GM19395 (cell line): ENCODE results near the gene BMS1.
A peak's percentile ranks its signal among the peaks of the same experiment; 100 is the strongest.
"Not testable (repeated sequence)": the region's sequence is repeated elsewhere in the genome, so short reads cannot be mapped to it uniquely, and the experiment has no call there.

Source experiments
- ATAC-seq: cut with Tn5 transposase; IDR thresholded peaks from one replicate; pipeline ENCODE4 v1.9.1; 2021; ENCODE audit warnings: mild to moderate bottlenecking, moderate library complexity; ENCODE audit not compliant: unreplicated experiment

BMS1 gene

DNA sequence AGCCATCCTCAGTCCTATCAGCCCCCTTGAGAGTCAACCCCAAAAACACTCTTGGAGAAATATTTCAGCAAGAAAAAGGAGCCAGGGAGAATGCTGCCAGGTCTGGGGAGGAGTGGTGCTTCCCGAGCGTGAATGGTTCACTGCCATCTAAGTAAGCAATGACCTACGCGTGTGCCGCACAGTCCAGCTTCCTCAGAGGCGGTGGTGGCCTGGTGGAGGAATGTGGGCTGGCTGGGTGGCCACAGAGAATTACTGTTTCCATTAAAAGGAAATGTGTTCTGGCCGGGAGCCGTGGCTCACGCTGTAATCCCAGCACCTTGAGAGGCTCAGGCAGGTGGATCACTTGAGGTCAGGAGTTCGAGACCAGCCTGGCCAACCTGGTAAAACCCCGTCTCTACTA lies 77.4 kb downstream of the BMS1 start:
- not testable (repeated sequence) for ATAC-seq

DNA sequence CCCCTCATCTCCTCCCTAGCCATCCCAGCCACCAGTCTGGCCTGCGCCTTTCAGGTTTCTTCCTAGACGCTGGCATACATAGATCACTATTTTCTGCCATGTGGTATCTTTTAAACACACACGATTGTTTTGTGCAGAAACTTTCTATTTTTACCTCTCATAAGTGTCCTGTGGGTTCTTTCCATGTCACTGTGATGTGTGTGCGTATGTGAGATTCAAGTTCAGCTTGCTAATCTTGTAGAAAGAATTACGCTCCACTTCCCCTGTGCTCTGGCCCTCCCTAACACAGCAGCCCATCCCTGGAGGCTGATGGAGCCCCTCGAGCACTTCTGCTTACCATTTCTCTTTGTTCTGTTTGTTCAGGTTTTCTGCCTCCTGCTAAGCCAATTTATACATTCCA lies 80.2 kb downstream of the BMS1 start:
- ATAC-seq, result not testable (repeated sequence)

DNA sequence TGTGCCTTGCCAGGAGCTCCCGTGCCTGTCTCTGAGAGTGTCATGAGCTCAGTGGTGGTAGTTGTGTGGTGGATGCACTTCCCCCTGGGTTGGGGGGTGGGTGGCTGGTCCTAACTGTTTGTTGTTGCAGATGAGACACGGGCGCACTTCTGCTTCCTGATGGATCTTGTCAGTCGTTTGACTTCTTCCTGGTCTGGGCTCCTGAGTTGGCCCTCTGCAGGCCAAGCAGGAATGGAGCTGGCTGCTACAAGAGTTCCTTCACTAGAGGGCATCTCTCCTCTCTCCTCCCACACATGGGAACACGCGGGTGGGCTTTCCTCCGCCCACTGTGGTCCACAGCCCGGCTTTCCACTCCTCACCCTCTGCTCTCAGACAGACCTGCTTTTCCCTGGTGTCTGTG lies 82.0 kb downstream of the BMS1 start:
- ATAC-seq, result no peak

DNA sequence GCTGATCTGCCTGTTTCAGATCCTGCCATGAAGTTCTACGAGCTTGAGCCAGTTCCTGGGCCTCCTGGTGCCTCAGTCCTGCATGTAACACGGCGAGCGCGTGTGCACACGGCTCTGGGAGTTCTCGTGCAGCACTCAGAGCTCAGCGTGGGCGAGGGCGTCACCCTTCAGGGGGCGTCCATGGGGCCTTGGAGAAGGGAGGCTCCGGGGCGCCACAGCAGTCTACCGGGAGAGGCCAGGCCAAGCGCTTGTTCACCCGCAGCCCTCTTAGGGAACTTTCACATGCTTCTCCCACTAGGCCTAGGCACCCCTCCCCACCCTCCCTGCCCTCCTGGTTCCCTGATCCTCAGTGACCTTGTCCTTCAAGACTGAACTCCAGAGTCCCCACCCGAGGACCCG lies 83.1 kb downstream of the BMS1 start:
- no peak for ATAC-seq

DNA sequence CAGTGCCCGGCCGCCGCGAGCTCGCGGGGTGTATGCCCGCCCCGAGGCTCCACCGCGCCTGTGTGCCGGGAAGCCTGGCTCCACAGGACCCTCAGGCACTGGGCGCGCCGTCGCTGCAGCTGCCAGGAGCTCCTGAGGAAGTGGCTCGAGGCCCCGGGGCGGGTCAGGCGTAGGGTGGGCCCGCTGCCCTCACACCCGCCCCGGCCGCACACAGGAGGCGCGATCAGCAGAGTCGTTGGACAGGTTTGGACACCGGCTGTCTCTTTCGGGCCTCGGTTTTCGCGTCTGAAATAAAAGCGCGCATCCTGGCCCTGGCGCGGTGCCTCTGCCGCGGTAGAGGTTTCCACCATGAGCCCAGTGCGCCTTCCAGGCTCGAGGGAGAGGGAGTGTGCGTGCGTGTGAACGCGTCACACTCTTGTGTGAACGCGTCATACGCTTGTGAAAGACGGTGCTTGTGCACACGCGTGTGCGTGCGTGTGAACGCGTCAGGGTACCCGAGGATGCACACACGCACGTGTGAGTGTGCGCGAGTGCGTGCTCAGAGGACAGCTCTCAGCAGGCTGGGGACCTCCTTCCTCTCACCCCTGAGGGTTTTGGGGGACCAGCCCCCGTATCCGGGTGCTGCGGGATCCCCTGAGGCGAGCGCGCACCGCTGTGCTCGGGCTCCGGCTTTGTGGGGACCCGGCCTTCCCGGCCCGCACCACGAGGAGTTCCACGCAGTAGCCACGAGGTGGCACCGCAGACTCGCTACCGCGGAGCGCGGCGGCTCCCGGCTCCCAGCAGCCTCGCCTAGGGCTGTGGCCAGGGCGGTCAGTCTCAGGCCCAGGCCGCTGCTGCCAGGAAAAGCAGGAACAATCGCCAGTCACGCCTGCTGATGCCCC lies 83.8 kb downstream of the BMS1 start:
- ATAC-seq, result peak; percentile 89

DNA sequence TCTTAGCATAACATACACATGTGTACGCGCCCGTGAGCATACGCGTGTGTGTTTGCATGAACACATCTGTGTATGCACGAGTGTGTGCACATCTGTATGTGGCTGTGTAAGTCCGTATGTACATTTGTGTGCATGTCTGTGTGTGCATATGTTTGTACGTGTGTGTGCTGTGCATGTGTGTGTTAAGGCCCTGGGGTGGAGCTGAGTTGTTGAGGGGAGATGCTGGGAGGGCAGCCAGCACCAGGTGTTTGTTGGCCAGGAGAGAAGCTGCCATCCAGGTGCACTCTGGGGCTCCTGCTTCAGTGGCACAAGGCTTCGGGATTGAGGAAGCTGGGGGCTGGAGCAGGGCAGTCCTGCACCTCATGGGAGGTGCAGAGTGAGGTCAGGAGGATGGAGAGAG lies 85.0 kb downstream of the BMS1 start:
- no peak for ATAC-seq

DNA sequence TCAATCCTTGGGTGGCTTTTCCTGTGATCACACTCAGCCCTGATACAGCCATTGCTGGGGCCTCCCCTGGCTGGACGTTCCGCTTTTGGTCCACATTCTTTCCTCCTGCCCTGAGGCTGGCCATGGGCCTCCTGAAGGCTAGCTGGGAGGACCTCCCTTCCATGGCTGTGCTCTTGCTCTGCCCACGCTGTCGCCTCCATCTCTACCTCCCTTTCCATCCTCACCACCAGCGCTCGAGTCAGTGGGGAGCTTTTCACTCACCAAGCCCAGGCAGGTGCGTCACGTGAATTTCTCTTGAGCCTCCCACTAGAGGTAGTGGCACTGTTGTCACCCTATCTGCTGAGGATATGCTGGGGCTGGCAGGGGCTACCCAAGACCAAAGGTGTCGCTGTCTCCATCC lies 85.9 kb downstream of the BMS1 start:
- no peak for ATAC-seq

DNA sequence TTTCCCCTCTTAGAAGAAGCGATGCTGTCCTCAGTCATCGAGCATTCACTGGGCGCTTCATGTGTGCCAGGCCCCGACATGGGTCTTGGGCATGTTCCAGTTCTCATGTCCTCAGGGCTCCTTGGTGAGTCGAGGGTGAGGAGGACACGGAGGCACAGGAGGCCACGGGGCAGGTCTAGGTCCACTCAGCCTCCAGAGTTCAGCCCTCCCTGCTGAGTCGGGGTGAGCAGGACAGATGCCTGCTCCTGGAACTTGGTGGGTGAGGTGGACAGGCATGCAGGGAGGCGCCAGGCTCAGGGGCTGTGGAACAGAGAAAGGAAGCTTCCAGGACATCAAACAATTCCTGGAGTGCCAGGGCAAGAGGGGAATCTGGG lies 87.4 kb downstream of the BMS1 start:
- ATAC-seq, result no peak

DNA sequence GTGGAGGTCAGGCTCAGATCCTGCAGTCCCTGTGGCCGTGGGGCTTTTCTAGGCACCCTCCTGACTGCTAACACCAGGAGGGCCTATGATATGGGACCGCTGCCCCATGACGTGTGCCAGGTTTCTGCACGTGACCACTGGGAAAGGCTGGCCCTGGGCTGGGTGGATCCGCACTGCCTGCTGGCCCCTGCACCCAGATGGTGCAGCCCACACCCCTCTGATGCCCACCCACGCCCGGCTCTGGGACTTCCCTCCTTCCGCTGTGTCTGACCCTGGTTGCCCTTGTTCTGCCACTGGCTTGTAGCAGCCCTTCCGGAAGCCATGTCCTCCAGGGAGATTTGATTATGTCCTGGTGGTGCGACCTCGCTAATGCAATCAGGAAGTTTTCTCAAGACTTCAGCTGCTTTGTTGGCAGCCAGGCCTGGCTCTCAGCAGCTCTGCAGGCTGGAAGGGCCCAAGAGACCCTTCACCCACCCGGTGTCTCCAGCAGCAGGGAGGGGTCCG lies 88.6 kb downstream of the BMS1 start:
- not testable (repeated sequence) for ATAC-seq

DNA sequence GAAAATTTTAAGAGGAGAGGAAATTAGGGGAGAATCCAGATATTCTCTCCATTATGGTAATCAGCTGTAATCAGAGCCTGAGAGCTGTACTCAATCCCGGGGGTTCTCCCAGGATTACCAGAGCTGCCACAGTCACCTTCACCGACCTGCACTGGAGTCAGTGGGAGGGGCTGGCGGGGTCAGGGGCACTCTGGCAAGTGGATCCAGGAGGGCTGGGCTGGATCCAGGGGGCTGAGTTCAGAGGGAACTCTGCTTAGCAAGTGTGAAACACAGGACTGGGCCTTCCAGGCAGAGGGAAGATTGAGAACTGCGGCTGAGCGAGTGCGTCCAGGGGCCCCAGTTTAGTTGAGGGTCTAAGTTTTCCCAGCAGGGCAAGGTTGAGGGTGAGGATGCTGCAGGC lies 89.2 kb downstream of the BMS1 start:
- ATAC-seq, result no peak

DNA sequence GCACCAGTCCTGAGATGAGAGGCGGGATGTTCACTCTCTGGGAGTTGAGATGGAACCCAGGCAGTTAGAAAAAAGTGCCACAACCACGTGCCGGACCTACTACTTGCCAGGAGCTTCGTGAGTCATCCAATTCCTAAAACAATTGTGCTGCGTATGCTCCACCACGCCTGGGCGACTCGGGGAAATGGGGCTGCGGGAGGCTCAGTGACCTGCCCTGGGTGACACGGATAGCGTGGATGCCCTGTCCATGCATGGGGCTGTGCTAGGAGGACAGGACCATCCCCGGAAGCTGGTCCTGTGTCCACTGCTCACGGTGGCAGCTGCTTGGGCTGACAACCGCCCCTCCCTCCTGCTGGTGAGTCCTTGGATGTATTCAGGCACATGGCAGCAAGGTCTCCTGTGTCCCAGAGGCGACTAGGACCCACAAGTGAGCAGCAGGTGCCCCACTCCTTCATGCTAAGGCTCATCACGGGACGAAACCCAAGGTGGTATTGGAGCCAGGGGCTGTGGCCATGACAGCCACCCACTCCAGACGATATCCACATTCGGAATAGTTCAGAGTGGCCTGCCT lies 90.4 kb downstream of the BMS1 start:
- no peak for ATAC-seq

DNA sequence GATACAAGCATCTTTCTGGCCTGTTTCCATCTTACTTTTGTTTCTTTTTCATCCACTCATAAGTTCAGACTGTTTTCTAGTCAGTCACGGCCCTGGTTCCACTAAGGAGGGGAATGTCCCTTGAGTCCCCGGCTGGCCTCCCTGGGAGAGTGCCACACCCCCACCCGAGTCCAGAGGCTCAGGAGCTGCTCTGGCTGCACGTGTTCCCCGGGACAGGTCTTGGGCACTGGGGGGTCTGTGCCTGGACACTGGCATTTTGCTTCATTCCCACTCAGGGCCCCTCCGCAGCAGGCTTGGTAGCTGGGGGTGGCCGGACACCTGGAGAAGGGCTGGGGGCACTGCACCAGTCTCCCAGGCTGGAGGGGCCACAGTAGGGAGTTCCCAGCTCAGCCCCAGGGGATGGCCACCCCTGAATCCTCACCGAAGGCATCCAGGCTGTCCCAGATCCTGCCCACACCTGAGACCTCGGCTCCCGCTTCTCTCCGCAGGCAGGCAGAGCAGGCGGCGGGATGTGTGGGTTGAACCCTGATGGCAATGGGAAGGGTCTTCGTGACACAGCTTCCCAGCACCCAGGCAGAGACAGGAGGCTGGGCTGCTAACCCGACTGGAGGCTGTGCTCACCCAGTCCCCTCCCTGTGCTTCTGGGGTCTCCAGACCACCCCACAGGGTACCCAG lies 92.3 kb downstream of the BMS1 start:
- ATAC-seq, result no peak

DNA sequence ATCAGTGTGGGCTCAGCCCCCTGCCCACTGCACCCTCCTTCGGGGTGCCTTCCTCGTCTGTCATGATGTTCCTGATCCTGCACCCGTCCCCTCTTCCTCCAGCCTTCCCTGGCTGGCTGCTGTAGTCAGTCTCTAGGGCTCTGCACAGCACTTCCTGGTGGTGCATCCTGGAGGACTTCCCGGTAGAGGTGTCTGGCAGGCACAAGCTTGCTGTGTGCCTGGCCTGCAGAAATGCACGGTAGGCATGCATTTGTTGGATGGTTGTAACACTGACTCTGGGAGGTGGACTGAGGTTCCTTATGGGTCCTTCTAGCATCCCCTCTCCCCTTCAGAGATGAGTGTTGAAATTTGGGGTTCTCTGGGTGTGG lies 92.8 kb downstream of the BMS1 start:
- no peak for ATAC-seq

DNA sequence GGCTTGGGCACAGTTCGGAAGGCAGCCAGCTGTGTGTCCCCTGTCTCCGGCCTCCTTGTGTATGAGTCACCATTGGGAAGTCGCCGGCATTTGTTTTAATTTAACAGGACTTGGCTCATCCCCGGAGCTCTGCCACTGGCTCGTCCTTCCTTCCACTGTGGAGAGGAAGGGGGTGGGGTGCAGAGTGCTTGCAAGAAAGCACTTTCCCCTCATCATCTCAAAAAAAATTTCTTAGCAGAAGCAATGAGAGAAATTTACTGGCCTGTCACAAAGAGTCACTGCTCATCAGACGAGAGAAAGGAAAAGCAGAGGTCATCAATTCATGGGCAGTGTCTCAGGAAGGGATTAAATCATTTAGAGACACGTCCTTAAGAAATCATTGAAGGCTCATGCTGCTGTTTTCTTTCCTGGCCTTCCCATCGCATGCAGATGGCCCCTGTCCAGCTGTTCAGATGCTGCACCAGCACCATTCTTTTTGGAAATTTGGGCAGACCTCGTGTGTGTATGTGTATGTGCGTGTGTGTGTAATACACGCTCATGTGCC lies 93.3 kb downstream of the BMS1 start:
- no peak for ATAC-seq

DNA sequence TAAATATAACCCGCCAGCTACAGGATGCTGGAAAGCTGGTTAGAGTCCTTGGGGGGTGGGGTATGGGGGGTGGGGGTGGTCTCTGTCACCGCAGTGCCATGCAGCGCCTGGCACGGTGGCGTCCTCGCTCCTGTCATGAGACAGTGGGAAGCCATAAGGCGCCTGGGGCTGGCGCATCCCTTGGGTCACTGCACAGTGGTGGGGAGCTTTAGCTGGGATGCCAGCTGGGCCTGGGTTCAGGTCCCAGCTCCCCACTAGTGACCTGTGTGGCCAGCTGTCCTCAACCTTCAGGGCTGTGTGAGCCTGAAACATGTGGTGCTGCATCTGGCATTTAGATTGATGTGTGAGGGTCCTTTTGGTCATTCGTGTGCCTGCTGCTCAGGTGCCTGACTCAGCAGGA lies 93.9 kb downstream of the BMS1 start:
- no peak for ATAC-seq

DNA sequence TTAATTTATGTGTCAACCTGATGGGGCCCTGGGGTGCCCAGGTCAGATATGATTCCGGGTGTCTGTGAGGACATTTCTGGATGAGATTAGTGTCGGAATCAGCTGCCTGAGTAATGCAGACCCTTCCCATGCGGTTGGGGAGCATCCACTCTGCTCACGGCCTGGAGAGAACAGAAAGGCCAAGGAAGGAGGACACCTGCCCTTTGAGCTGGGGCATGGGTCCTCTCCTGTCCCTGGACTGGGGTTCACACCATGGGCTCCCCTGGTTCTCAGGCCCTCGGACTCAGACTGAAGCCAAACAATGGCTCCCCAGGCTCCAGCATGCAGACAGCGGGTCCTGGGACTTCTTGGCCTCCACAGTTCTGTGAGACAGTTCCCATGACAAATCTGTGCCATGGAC lies 94.3 kb downstream of the BMS1 start:
- no peak for ATAC-seq

DNA sequence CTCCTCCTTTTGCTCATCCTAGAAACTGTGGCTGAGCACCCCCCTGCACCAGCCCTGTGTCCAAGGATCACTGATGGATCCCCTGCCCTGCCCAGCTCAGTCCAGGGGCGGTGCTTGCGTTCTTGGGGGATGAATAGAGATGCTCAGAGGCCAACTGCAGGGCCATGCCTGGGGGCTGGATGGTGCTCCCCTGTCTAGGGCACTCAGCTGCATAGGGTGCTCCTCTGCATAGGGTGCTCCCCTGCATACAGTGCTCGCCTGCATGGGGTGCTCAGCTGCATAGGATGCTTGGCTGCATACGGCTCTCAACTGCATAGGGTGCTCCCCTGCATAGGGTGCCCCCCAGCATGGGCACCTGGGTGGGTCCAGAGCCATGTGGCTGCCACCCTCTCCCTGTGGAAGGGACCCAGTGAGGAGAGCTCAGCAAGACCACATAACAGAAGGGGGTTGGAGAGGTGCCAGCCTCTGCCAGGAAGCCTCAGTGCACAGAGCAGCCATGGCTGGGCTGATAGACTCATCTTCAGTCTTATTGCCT lies 95.0 kb downstream of the BMS1 start:
- no peak for ATAC-seq

DNA sequence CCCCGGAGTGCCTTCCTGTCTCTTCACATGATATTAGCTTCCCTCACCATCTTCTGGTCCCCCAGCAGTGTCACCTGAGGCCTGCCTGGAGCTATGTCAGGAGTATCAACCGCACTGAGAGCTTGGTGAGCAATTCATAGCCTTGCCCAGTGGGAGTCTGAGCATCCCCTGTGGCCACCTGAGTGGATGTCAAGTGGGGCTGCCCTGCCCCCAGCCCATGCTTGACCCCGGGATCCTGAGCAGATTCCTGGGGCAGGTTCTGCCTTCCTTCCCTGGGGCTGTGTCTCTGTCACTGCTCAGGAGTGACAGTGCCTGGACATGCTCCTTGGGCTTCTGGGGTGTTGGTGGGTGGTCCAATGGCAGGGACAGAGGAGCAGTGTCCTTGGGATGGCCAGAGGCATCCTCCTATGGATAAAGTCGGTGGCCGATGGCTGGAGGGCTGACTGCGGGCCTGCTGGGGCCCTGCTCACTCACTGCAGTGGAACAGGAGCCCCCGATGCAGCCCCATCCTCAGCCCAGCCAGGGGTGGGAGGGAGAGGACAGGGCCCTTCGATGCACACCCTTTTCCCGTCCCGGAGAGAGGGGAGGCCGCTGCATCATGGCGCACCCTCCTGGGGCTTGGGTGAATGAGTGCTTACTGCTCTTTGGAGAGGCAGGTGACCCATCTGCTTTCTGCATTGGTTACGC lies 95.7 kb downstream of the BMS1 start:
- no peak for ATAC-seq

DNA sequence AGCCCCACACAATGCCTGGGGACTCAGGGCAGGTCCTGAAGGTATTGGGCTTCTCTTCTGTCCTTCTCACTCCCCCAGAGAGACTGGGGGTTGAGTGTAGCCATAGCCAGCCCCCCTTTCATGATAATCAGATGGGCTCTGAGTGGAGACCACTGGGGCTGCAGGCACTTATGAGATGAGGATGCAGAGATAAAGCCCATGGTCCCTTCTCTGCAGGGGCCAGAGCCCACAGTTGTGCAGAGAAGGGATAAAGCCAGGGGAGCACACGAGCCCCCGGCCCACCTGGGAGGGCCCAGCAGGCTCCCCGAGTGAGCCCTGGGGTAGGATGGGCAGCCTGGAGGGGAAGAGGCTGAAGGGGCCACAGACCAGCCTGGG lies 96.2 kb downstream of the BMS1 start:
- no peak for ATAC-seq

DNA sequence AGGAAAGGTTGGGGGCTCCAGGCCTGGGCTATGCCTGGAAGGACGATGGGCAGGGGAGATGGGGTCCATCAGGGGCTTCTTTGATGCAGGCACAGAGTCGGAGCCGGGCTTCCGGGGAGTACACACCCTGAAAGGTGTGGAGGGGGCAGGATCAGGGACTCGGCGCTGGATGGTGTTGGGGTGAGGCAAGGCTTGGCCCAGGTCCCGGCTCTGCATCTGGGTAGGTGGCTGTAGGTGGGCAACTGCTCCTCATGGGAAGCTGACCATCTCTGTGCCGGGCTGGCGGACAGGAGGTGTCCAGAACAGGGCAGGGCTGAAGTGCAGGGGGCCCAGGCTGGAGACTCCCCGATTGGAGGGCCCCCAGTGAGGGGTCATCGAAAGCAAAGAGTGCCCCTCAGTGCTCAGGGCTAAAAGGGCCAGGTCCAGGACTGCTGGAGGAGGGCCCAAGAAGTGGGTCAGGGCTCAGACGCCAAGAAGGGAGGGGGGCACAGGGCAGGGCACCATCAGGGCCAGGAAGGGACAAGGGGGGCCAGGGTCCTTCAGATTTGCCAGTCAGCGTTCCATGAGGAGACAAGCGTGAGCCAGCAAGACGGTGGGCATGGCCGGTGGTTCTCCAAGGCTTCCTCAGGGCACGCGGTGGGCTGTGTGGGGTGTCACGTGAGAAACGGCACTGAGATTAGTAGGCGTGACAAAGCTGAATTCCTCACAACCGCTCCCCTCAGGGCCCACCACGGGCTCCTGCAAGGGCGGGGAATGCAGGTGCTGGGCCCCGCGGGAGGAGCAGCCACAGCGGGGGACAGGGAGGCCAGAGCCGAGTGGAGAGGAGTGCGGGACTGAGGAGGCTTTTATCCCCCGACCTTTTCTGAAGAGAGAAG lies 97.0 kb downstream of the BMS1 start:
- no peak for ATAC-seq
